ENCODE data around the gene KIAA0513.

KIAA0513 gene

DNA sequence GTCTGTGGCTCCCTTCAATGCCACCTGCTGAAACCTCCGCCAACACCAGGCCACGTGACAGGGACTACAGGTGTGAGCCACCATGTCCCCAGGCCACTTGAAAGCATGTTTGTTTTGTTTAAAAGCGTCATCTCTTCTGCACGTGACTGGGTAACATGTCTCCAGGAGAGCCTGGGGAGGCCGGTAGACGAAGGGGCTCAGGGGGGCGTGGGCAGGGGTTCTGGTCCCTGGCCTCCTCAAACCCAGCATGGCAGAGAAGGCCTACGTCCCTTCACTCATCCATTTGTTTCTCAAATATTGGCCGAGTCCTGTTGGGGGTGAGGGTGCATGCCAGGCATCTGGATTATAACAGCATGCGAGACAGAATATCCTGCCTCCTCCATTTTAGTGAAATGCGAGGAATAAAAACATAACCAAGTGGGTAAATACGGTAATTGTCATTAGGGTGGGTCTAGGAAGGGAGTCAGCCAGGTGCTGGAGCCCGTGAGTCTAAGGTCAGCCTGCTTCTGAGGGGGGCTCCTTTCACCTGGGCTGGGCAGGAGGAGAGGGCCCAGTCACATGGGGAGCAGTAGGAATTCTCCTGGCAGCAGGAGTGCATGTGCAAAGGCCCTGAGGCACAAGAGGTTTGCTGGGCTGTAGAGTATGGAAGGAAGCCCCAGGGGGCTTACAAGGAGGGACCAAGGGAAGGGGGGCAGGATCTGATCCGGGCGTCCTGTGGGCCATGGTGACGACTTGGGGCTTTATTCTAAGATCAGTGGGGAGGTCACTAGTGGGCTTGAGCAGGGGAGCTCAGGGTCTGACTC, 111.4 kb downstream of the KIAA0513 start:
- TF ChIP-seq, protein P1, sequence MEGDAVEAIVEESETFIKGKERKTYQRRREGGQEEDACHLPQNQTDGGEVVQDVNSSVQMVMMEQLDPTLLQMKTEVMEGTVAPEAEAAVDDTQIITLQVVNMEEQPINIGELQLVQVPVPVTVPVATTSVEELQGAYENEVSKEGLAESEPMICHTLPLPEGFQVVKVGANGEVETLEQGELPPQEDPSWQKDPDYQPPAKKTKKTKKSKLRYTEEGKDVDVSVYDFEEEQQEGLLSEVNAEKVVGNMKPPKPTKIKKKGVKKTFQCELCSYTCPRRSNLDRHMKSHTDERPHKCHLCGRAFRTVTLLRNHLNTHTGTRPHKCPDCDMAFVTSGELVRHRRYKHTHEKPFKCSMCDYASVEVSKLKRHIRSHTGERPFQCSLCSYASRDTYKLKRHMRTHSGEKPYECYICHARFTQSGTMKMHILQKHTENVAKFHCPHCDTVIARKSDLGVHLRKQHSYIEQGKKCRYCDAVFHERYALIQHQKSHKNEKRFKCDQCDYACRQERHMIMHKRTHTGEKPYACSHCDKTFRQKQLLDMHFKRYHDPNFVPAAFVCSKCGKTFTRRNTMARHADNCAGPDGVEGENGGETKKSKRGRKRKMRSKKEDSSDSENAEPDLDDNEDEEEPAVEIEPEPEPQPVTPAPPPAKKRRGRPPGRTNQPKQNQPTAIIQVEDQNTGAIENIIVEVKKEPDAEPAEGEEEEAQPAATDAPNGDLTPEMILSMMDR (IDR thresholded peaks at IDR 0.05; ENCODE audit: low read depth, low read length, missing control alignments): no peak
- DNase-seq (ENCODE audit: low read depth): no peak
- no peak overlapping the region for H3K4me3 ChIP-seq (ENCODE audit: low read depth, low read length)

DNA sequence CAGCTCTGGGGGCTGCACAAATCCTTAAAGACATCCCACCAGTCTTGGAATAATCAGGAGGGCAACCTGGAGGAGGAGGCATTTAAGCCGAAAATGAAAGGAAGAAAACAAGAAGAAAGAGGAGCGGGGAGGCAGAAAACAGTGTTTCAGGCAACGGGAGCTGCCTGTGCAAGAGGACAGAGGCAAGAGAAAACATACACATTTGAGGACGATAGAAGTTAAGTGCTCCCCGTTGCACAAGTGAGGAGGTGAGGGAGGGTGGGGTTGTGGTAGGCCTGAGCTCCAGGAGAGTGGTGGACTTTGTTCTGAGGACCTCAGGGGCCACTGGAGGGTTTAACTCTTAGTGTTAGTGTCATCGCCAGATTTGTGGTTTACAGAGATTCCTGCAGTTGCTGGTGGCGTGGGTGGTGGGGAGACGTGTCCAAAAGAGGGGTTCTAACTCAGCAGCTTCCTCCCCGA, 112.3 kb downstream of the KIAA0513 start:
- no peak overlapping the region for H3K4me3 ChIP-seq (ENCODE audit: low read depth, low read length)
- DNase-seq (ENCODE audit: low read depth): no peak
- TF ChIP-seq, protein P1 (IDR thresholded peaks at IDR 0.05; ENCODE audit: low read depth, low read length, missing control alignments): no peak

DNA sequence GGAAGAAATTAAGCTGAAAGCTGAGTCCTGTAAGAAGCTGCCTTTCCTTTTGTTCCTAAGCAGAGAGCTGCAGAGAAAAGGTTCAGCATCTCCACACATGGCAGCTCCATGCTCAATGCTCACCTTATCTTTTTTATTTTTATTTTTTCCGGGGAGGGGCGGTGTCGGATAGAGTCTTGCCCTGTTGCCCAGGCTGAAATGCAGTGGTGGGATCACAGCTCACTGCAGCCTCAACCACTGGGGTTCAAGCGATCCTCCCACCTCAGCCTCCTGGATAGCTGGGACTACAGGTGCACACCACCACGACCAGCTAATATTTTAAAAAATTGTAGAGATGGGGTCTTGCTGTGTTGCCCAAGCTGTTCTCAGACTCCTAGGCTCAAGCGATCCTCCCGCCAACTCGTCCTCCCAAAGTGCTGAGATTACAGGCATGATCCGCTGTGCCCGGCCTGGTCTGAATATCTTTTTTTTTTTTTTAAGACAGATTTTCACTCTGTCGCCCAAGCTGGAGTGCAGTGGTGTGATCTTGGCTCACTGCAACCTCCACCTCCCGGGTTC, 112.9 kb downstream of the KIAA0513 start:
- H3K4me3 ChIP-seq (ENCODE audit: low read depth, low read length): no peak overlapping the region
- TF ChIP-seq, protein P1 (IDR thresholded peaks at IDR 0.05; ENCODE audit: low read depth, low read length, missing control alignments): no peak
- DNase-seq (ENCODE audit: low read depth): no peak

DNA sequence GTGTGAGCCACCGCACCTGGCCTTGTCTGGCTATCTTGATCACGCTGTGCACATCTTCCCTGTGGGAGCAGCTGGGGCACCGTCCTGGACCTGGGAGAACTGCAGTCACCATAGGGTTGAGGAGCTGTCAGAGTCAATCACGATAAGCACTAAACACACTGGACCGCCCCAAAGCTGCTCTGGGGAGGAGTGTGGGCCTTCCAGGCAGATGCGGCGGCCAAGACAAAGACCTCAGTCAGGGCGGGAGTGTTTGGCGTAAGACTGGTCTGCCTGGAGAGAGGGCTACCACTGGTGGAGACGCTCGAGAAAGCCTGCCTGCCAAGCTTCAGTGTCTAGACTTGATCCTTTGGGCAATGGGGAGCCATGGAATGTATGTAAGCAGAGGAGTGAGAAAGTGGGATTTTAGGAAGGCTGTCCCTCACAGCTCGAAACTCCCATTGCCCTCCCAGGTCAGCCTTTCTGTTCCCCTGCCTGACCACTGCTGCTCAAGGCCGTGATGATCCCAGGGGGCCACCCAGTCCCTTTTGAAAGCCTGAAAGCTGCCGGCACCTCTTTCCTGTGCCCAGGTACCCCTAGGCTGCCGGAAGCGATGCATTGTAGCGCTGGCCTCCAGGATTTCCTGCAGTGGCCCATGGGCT, 114.0 kb downstream of the KIAA0513 start:
- TF ChIP-seq, protein P1 (IDR thresholded peaks at IDR 0.05; ENCODE audit: low read depth, low read length, missing control alignments): no peak
- no peak for DNase-seq (ENCODE audit: low read depth)
- H3K4me3 ChIP-seq (ENCODE audit: low read depth, low read length): no peak overlapping the region

DNA sequence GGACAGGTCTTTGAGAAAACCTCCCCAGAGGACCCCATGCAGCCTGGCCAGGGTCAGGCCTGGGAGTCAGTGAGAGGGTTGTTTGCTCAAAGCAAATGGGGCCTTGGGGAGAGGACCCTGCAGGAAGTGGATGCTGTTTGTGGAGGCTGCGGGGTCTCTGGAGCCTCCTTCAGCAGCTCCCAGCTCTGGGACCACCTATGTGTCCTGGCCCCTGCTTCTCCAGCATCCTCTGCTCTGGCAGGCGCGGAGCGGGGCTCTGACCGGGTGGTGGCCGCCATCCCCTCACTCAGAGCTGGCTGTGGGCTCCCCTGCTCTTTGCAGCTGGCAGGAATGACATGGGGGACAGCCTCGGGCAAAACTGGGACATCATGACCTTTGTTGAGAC, 114.5 kb downstream of the KIAA0513 start:
- TF ChIP-seq, protein P1 (IDR thresholded peaks at IDR 0.05; ENCODE audit: low read depth, low read length, missing control alignments): no peak

DNA sequence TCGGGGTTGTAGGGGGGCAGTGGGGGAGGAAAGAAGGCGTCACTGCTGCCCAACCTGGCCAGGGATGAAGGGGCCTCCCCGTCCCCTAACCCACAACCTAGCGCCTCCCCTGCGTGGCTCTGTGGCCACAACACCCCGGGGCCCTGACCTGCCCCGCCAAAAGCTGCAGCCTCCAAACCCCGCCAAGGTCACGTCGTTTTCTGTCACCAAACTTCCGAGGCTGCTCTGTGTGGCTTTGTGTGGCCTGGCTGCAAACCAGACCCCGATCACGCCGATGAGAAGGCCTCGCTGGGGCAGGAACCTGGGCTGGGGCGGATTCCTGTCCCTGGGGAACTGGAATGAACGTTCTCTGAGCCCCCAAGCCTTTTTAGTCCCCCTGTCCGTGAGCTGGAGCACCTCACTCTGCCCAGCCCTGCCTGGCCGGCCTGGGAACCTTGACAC, 115.2 kb downstream of the KIAA0513 start:
- TF ChIP-seq, protein P1 (IDR thresholded peaks at IDR 0.05; ENCODE audit: low read depth, low read length, missing control alignments): no peak
- no peak for DNase-seq (ENCODE audit: low read depth)
- H3K4me3 ChIP-seq (ENCODE audit: low read depth, low read length): no peak overlapping the region

More for the DNA sequence above, 114.5 kb downstream of the KIAA0513 start:
- H3K4me3 ChIP-seq (ENCODE audit: low read depth, low read length): no peak overlapping the region
- no peak for DNase-seq (ENCODE audit: low read depth)
